Neural progenitor cell (in vitro differentiated cells): ENCODE results near the gene MBIP.

Experiments
- CTCF ChIP-seq: fragments of 200-600 bp; sonication (generic); IDR thresholded peaks from 2 replicates; pipeline ENCODE4 v1.5.1; 2017; ENCODE audit warnings: antibody characterized with exemption, mild to moderate bottlenecking
- EZH2 ChIP-seq: fragments of 200-600 bp; sonication (generic); IDR thresholded peaks from 2 replicates; pipeline ENCODE4 v1.6.1; 2017; ENCODE audit warnings: antibody characterized with exemption, mild to moderate bottlenecking, moderate library complexity

GRCh38 chr14:36320200-36320896, at the start of gene MBIP:
- no peak for TF ChIP-seq CTCF
- TF ChIP-seq EZH2 = no peak
